H9 (cell line): Measurements from ENCODE around the gene TNIP2. TPM values are rescaled to one million over a fixed set of nuclear protein-coding genes. Genes with fewer than 3 reads are reported as not detected.

ENCODE experiments used
- DNase-seq: peaks from one replicate; pipeline ENCODE4 v3.0.0-alpha.2; 2017
- H2AFZ ChIP-seq: one replicate; pipeline ENCODE4 v1.6.1; 2013; ENCODE audit warnings: mild to moderate bottlenecking, low read length, control low read depth, moderate library complexity
- H2AK5ac ChIP-seq: 2 replicates; pipeline ENCODE4 v1.6.1; 2013; ENCODE audit warnings: low read length, control low read depth, mixed read lengths; ENCODE audit not compliant: insufficient read length
- H2BK120ac ChIP-seq: one replicate; pipeline ENCODE4 v1.6.1; 2013; ENCODE audit warnings: low read depth, mild to moderate bottlenecking, low read length, control low read depth, inconsistent platforms; ENCODE audit not compliant: poor library complexity, severe bottlenecking
- H2BK12ac ChIP-seq: 2 replicates; pipeline ENCODE4 v1.6.1; 2013; ENCODE audit warnings: low read length, control low read depth, mixed read lengths, low read depth; ENCODE audit not compliant: insufficient read length
- H2BK15ac ChIP-seq: 2 replicates; pipeline ENCODE4 v1.6.1; 2013; ENCODE audit warnings: low read depth, low read length, control low read depth
- H2BK20ac ChIP-seq: one replicate; pipeline ENCODE4 v1.6.1; 2013; ENCODE audit warnings: low read depth, mild to moderate bottlenecking, low read length, control low read depth, inconsistent platforms; ENCODE audit not compliant: poor library complexity, severe bottlenecking
- H2BK5ac ChIP-seq: 2 replicates; pipeline ENCODE4 v1.6.1; 2013; ENCODE audit warnings: low read length, control low read depth, mixed read lengths; ENCODE audit not compliant: insufficient read length
- H3K14ac ChIP-seq: 2 replicates; pipeline ENCODE4 v1.6.1; 2013; ENCODE audit warnings: low read length, control low read depth; ENCODE audit not compliant: insufficient read depth
- H3K18ac ChIP-seq: 2 replicates; pipeline ENCODE4 v1.6.1; 2013; ENCODE audit warnings: low read depth, mild to moderate bottlenecking, mixed read lengths, low read length, control low read depth; ENCODE audit not compliant: insufficient read length
- H3K23ac ChIP-seq: 2 replicates; pipeline ENCODE4 v1.6.1; 2013; ENCODE audit warnings: low read length, control low read depth, mixed read lengths, low read depth; ENCODE audit not compliant: insufficient read length
- H3K23me2 ChIP-seq: 2 replicates; pipeline ENCODE4 v1.6.1; 2013; ENCODE audit warnings: low read depth, mild to moderate bottlenecking, mixed read lengths, low read length, control low read depth; ENCODE audit not compliant: insufficient read length, poor library complexity, severe bottlenecking
- H3K27ac ChIP-seq: 2 replicates; pipeline ENCODE4 v1.5.1; 2013; ENCODE audit warnings: low read length, control low read depth, mixed read lengths, low read depth; ENCODE audit not compliant: insufficient read length
- H3K27me3 ChIP-seq: 2 replicates; pipeline ENCODE4 v1.6.1; 2013; ENCODE audit warnings: low read length, control low read depth, inconsistent platforms; ENCODE audit not compliant: insufficient read depth
- H3K4ac ChIP-seq: 2 replicates; pipeline ENCODE4 v1.6.1; 2013; ENCODE audit warnings: low read depth, mild to moderate bottlenecking, control low read depth, inconsistent platforms, low read length, moderate library complexity
- H3K4me1 ChIP-seq: 2 replicates; pipeline ENCODE4 v1.6.1; 2013; ENCODE audit warnings: low read length, control low read depth, inconsistent platforms; ENCODE audit not compliant: insufficient read depth
- H3K4me2 ChIP-seq: 2 replicates; pipeline ENCODE4 v1.6.1; 2013; ENCODE audit warnings: low read length, control low read depth, mixed read lengths; ENCODE audit not compliant: insufficient read length, insufficient read depth
- H3K56ac ChIP-seq: 2 replicates; pipeline ENCODE4 v1.6.1; 2013; ENCODE audit warnings: low read depth, mild to moderate bottlenecking, mixed read lengths, low read length, control low read depth; ENCODE audit not compliant: insufficient read length
- H3K79me1 ChIP-seq: 2 replicates; pipeline ENCODE4 v1.6.1; 2013; ENCODE audit warnings: low read depth, mild to moderate bottlenecking, moderate library complexity, low read length, control low read depth, inconsistent platforms; ENCODE audit not compliant: insufficient read depth, poor library complexity, severe bottlenecking
- H3K79me2 ChIP-seq: 2 replicates; pipeline ENCODE4 v1.6.1; 2013; ENCODE audit warnings: low read length, control low read depth, inconsistent platforms; ENCODE audit not compliant: insufficient read depth
- H3K9ac ChIP-seq: 2 replicates; pipeline ENCODE4 v1.6.1; 2013; ENCODE audit warnings: low read length, control low read depth, mixed read lengths; ENCODE audit not compliant: insufficient read length; ENCODE audit errors: extremely low read depth
- H3K9me3 ChIP-seq: one replicate; pipeline ENCODE4 v1.6.1; 2013; ENCODE audit warnings: low read depth, low read length, inconsistent platforms; ENCODE audit not compliant: control insufficient read depth
- H3T11ph ChIP-seq: one replicate; pipeline ENCODE4 v1.6.1; 2013; ENCODE audit warnings: mild to moderate bottlenecking, low read length, control low read depth, inconsistent platforms
- H4K20me1 ChIP-seq: one replicate; pipeline ENCODE4 v1.6.1; 2013; ENCODE audit not compliant: control insufficient read depth, insufficient read length, insufficient read depth
- H4K5ac ChIP-seq: 2 replicates; pipeline ENCODE4 v1.6.1; 2013; ENCODE audit warnings: low read depth, mild to moderate bottlenecking, mixed read lengths, low read length, control low read depth; ENCODE audit not compliant: insufficient read length
- H4K8ac ChIP-seq: replicated peaks from 2 replicates; pipeline ENCODE4 v1.6.1; 2013; ENCODE audit warnings: low read length, control low read depth, mixed read lengths, low read depth; ENCODE audit not compliant: insufficient read length
- H4K91ac ChIP-seq: 2 replicates; pipeline ENCODE4 v1.6.1; 2013; ENCODE audit warnings: low read depth, mild to moderate bottlenecking, moderate library complexity, mixed read lengths, low read length, control low read depth; ENCODE audit not compliant: insufficient read length
- H3K27ac Mint-ChIP-seq, 3 experiments: 2 replicates in 2 of 3; 3 replicates in 1 of 3; pipeline ENCODE4 v1.8.0; 2020 to 2021; ENCODE audit warnings: mixed read lengths in 3 of 3, mild to moderate bottlenecking in 1 of 3, moderate library complexity in 1 of 3
- H3K27me3 Mint-ChIP-seq: 2 replicates; pipeline ENCODE4 v1.8.0; 2021; ENCODE audit warnings: low read depth, mild to moderate bottlenecking, moderate library complexity, mixed read lengths
- H3K36me3 Mint-ChIP-seq, 3 experiments: 2 replicates in 2 of 3; 3 replicates in 1 of 3; pipeline ENCODE4 v1.8.0; 2020 to 2021; ENCODE audit warnings: low read depth in 3 of 3, mixed read lengths in 3 of 3; ENCODE audit not compliant: insufficient read depth in 1 of 3
- H3K4me1 Mint-ChIP-seq, 2 experiments: 2 replicates each; pipeline ENCODE4 v1.8.0; 2020; ENCODE audit warnings: mixed read lengths in 2 of 2
- H3K4me3 Mint-ChIP-seq, 2 experiments: 2 replicates in 1 of 2; 3 replicates in 1 of 2; pipeline ENCODE4 v1.8.0; 2020 to 2021; ENCODE audit warnings: mild to moderate bottlenecking in 2 of 2, mixed read lengths in 2 of 2, moderate library complexity in 1 of 2
- H3K9me3 Mint-ChIP-seq, 2 experiments: 2 replicates in 1 of 2; 3 replicates in 1 of 2; pipeline ENCODE4 v1.8.0; 2020; ENCODE audit warnings: mild to moderate bottlenecking in 2 of 2, mixed read lengths in 2 of 2, moderate library complexity in 1 of 2
- total RNA-seq: library from RNA; stranded (reverse); gene quantifications from 2 replicates; pipeline ENCODE4 v1.2.1, GENCODE V29; 2021
- TF ChIP-seq, protein P1 (sequence below): fragments of 200-600 bp; sonication (generic); conservative IDR thresholded peaks from 3 replicates; pipeline ENCODE4 v1.8.0; 2021; ENCODE audit warnings: antibody characterized with exemption, mild to moderate bottlenecking

The TNIP2 gene
- total RNA-seq, 1 experiment from 2014 or later: 44.7 TPM

GRCh38 chr4:2735869-2736268, 20.3 kb downstream of the TNIP2 start:
- no peak overlapping the region for H3K18ac ChIP-seq
- H3K14ac ChIP-seq: no peak overlapping the region
- H2BK12ac ChIP-seq: no peak overlapping the region
- no peak overlapping the region for H3K4ac ChIP-seq
- H2BK20ac ChIP-seq: no peak overlapping the region
- no peak overlapping the region for H3K27ac Mint-ChIP-seq
- no peaks in the 10 kb centered on the region for H3K9me3 ChIP-seq
- no peak overlapping the region for H4K5ac ChIP-seq
- H3K4me3 Mint-ChIP-seq: no peak overlapping the region
- H3K79me2 ChIP-seq: no peaks in the 10 kb centered on the region
- no peak overlapping the region for H3K4me2 ChIP-seq
- no peak for DNase-seq
- no peak overlapping the region for H2AFZ ChIP-seq
- TF ChIP-seq, protein P1, sequence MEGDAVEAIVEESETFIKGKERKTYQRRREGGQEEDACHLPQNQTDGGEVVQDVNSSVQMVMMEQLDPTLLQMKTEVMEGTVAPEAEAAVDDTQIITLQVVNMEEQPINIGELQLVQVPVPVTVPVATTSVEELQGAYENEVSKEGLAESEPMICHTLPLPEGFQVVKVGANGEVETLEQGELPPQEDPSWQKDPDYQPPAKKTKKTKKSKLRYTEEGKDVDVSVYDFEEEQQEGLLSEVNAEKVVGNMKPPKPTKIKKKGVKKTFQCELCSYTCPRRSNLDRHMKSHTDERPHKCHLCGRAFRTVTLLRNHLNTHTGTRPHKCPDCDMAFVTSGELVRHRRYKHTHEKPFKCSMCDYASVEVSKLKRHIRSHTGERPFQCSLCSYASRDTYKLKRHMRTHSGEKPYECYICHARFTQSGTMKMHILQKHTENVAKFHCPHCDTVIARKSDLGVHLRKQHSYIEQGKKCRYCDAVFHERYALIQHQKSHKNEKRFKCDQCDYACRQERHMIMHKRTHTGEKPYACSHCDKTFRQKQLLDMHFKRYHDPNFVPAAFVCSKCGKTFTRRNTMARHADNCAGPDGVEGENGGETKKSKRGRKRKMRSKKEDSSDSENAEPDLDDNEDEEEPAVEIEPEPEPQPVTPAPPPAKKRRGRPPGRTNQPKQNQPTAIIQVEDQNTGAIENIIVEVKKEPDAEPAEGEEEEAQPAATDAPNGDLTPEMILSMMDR: no peak
- H4K91ac ChIP-seq: no peak overlapping the region
- no peaks in the 10 kb centered on the region for H3K27me3 ChIP-seq
- no peak overlapping the region for H3T11ph ChIP-seq
- no peak overlapping the region for H2AK5ac ChIP-seq
- peaks cover 12 to 19% of the 10 kb centered on the region in 2 experiments for H3K9me3 Mint-ChIP-seq
- no peaks in the 10 kb centered on the region for H3K23me2 ChIP-seq
- no peaks in the 10 kb centered on the region for H4K20me1 ChIP-seq
- H3K79me1 ChIP-seq: no peaks in the 10 kb centered on the region
- no peak overlapping the region for H2BK5ac ChIP-seq
- H3K4me1 ChIP-seq: no peaks in the 10 kb centered on the region
- H3K23ac ChIP-seq: no peak overlapping the region
- H3K27me3 Mint-ChIP-seq: peaks cover 9% of the 10 kb centered on the region
- no peak overlapping the region for H3K56ac ChIP-seq
- H2BK120ac ChIP-seq: no peak overlapping the region
- no peaks in the 10 kb centered on the region for H3K4me1 Mint-ChIP-seq
- no peak overlapping the region; the same call in 1 of the 2 replicates for H2BK15ac ChIP-seq
- H3K27ac ChIP-seq: no peak overlapping the region
- H3K36me3 Mint-ChIP-seq: peaks cover 10 to 32% (median 28%) of the 10 kb centered on the region in 3 experiments; a peak in 6 of 7 replicates
- H4K8ac ChIP-seq: no peak overlapping the region
- H3K9ac ChIP-seq: no peak overlapping the region
